ENCODE measurements around the gene CCT5.

DNA sequence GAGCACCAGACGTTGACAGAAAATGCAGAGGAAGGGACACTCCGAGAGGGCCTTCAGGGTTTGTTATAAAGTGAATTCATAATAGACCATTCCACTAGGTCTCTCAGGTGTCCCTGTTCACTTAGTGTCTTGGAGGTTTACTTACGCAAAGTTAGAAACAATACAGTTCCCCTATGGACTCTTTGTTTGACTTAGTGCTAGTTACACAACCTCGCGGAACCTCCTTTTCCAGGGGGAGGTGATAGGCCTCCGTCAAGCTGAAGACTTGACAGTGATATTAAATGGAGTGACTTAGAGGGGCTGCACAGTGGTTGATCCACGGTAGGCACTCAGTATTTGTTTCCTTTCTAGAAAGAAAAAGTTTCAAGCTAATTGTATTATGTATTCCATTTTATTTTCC lies 1.3 kb downstream of the CCT5 start:
- TF ChIP-seq, protein P1, sequence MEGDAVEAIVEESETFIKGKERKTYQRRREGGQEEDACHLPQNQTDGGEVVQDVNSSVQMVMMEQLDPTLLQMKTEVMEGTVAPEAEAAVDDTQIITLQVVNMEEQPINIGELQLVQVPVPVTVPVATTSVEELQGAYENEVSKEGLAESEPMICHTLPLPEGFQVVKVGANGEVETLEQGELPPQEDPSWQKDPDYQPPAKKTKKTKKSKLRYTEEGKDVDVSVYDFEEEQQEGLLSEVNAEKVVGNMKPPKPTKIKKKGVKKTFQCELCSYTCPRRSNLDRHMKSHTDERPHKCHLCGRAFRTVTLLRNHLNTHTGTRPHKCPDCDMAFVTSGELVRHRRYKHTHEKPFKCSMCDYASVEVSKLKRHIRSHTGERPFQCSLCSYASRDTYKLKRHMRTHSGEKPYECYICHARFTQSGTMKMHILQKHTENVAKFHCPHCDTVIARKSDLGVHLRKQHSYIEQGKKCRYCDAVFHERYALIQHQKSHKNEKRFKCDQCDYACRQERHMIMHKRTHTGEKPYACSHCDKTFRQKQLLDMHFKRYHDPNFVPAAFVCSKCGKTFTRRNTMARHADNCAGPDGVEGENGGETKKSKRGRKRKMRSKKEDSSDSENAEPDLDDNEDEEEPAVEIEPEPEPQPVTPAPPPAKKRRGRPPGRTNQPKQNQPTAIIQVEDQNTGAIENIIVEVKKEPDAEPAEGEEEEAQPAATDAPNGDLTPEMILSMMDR (IDR thresholded peaks at IDR 0.05): no peak
- TF ChIP-seq POLR2AphosphoS5 (IDR thresholded peaks at IDR 0.05): no peak
